K562 (cell line): ENCODE results near the gene CYP2A6. TPM values are rescaled to one million over a fixed set of nuclear protein-coding genes. Genes with fewer than 3 reads are reported as not detected.
"Not testable (repeated sequence)": the region's sequence is repeated elsewhere in the genome, so short reads cannot be mapped to it uniquely, and the experiment has no call there.

Source experiments
- ATAC-seq: fragments of 200-7000 bp; cut with Tn5 transposase; 3 replicates; pipeline ENCODE4 v1.9.1; 2020; ENCODE audit warnings: moderate library complexity
- BruUV-seq: library from RNA; stranded (reverse); fragments of 400-500 nt; replicated peaks from 2 replicates; lab custom pipeline; 2021; lab: Mats Ljungman, UMichigan
- CTCF ChIA-PET: fragments of 300-600 bp; formaldehyde crosslinking; extraction: SDS; loops from one replicate; lab custom pipeline; 2021; ENCODE audit warnings: low intra/inter-chr PET ratio; lab: Yijun Ruan, JAX
- POLR2A ChIA-PET: fragments of 300-600, 350-650 bp; sonication (Branson Sonifier 250); formaldehyde crosslinking; extraction: SDS; loops from one replicate; lab custom pipeline; 2021; ENCODE audit warnings: antibody characterized with exemption, inconsistent platforms; lab: Yijun Ruan, JAX
- DNase-seq, 4 experiments: peaks; one replicate each; pipeline versions ENCODE4 v3.0.0 to v3.0.0-alpha.2; 2011 to 2018; ENCODE audit warnings: low spot score in 3 of 4, mixed read lengths in 3 of 4; ENCODE audit errors: extremely low read depth in 1 of 4
- FAIRE-seq: peaks from 2 replicates; lab custom pipeline; 2011; peaks lifted over from hg19 to GRCh38; lab: Jason Lieb, UNC
- H2AFZ ChIP-seq: 2 replicates; pipeline ENCODE4 v1.6.0; 2011; ENCODE audit warnings: low read depth, low read length, control low read depth, inconsistent platforms
- H3K27ac ChIP-seq: fragments of 200-600 bp; 3 replicates; pipeline ENCODE4 v1.8.0; 2011; ENCODE audit warnings: low read depth, mild to moderate bottlenecking, control low read depth, inconsistent platforms, low read length, moderate library complexity, mixed read lengths; ENCODE audit errors: extremely low read depth
- H3K27me3 ChIP-seq, 2 experiments: fragments of 300-600 bp in 1 of 2; 2 replicates in 1 of 2; 3 replicates in 1 of 2; pipeline versions ENCODE4 v1.6.0 to v1.8.0; 2011; ENCODE audit warnings: inconsistent platforms in 2 of 2, low read length in 2 of 2, mild to moderate bottlenecking in 1 of 2, mixed read lengths in 1 of 2, moderate library complexity in 1 of 2; ENCODE audit not compliant: control insufficient read depth in 2 of 2, insufficient read depth in 2 of 2
- H3K36me3 ChIP-seq: fragments of 300-600 bp; 3 replicates; pipeline ENCODE4 v1.8.0; 2011; ENCODE audit warnings: mild to moderate bottlenecking, low read length, inconsistent platforms; ENCODE audit not compliant: control insufficient read depth, insufficient read depth
- H3K4me1 ChIP-seq, 2 experiments: fragments of 200-600 bp in 1 of 2; replicated peaks in 1 of 2; 2 replicates in 1 of 2; 3 replicates in 1 of 2; pipeline versions ENCODE4 v1.5.1 to v1.8.0; 2011; ENCODE audit warnings: inconsistent platforms in 2 of 2, low read length in 2 of 2, mild to moderate bottlenecking in 1 of 2, mixed read lengths in 1 of 2, moderate library complexity in 1 of 2; ENCODE audit not compliant: control insufficient read depth in 2 of 2, insufficient read depth in 2 of 2
- H3K4me2 ChIP-seq: 2 replicates; pipeline ENCODE4 v1.6.1; 2011; ENCODE audit warnings: low read length, control low read depth, inconsistent platforms, mixed read lengths; ENCODE audit not compliant: insufficient read depth
- H3K4me3 ChIP-seq: fragments of 200-600 bp; sonication (generic), shearing (Covaris generic); 2 replicates; pipeline ENCODE4 v1.5.1; 2016; ENCODE audit warnings: control low read depth, inconsistent platforms
- H3K79me2 ChIP-seq: fragments of 200-600 bp; 3 replicates; pipeline ENCODE4 v1.8.0; 2011; ENCODE audit warnings: low read length, inconsistent platforms; ENCODE audit not compliant: control insufficient read depth, insufficient read depth
- H3K9ac ChIP-seq, 2 experiments: 2 replicates each; pipeline versions ENCODE4 v1.6.0 to v1.6.1; 2011; ENCODE audit warnings: low read depth in 2 of 2, low read length in 2 of 2, control low read depth in 1 of 2, inconsistent platforms in 1 of 2, mild to moderate bottlenecking in 1 of 2, mixed read lengths in 1 of 2; ENCODE audit not compliant: insufficient read depth in 1 of 2
- H3K9me1 ChIP-seq: one replicate; pipeline ENCODE4 v1.6.0; 2011; ENCODE audit warnings: inconsistent platforms, mild to moderate bottlenecking, low read length, moderate library complexity; ENCODE audit not compliant: control insufficient read depth, insufficient read depth
- H3K9me3 ChIP-seq: replicated peaks from 2 replicates; pipeline ENCODE4 v1.5.1; 2011; ENCODE audit warnings: low read depth, low read length, inconsistent platforms; ENCODE audit not compliant: control insufficient read depth, insufficient read depth
- H4K20me1 ChIP-seq: replicated peaks from 2 replicates; pipeline ENCODE4 v1.6.1; 2011; ENCODE audit warnings: low read length, inconsistent platforms, mixed read lengths; ENCODE audit not compliant: control insufficient read depth, insufficient read depth
- NELFE ChIP-seq: IDR thresholded peaks from 2 replicates; pipeline ENCODE4 v1.6.1; 2011; ENCODE audit warnings: mild to moderate bottlenecking; ENCODE audit not compliant: insufficient read depth, insufficient read length
- NFIC ChIP-seq: fragments of 450-650 bp; IDR thresholded peaks from 2 replicates; pipeline ENCODE4 v1.6.1; 2017; ENCODE audit warnings: mild to moderate bottlenecking, inconsistent platforms
- POLR2G ChIP-seq: fragments of 200-400 bp; formaldehyde crosslinking; IDR thresholded peaks from 2 replicates; pipeline ENCODE4 v1.6.1; 2017; ENCODE audit warnings: low read depth, mild to moderate bottlenecking, antibody characterized with exemption, low read length, moderate library complexity
- SRSF9 ChIP-seq: fragments of 200-400 bp; formaldehyde crosslinking; IDR thresholded peaks from 2 replicates; pipeline ENCODE4 v1.6.1; 2017; ENCODE audit warnings: low read depth, low read length, borderline replicate concordance
- TRIM24 ChIP-seq, 2 experiments: fragments of 450-650 bp; IDR thresholded peaks; 2 replicates each; pipeline ENCODE4 v1.6.1; 2016
- YBX1 ChIP-seq: fragments of 450-650 bp; IDR thresholded peaks from 2 replicates; pipeline ENCODE4 v1.7.1; 2016; ENCODE audit warnings: mild to moderate bottlenecking
- WGBS: fragments of 100-300 bp; shearing (Covaris generic); methylation state at CpG from one replicate; pipeline ENCODE4 v1.1.6; 2016; ENCODE audit warnings: low coverage, mixed read lengths; ENCODE audit not compliant: insufficient coverage; ENCODE audit errors: missing lambda C conversion rate; 5-methylcytosine and 5-hydroxymethylcytosine counted together
- in situ Hi-C: fragments of 300-500 bp; cut with MboI; formaldehyde crosslinking; loops from 4 replicates; pipeline ENCODE4 v1.15.0; 2018; ENCODE audit warnings: inconsistent platforms, mixed read lengths
- intact Hi-C: fragments of 100-400 bp; cut with micrococcal nuclease; formaldehyde crosslinking; loops from 2 replicates; pipeline ENCODE4 v1.14.2; 2022
- polyA plus RNA-seq, 8 experiments: library from polyadenylated mRNA; depleted of rRNA in 4 of 8; stranded (reverse) in 5 of 8; unstranded in 3 of 8; fragments of >200 nt; fragmentation: Nextera tagmentation in 2 of 8; fragmentation: Illumina TruSeq in 1 of 8; extraction: Ambion mirVana in 2 of 8; extraction: Trizol in 1 of 8; gene quantifications; 2 replicates each; pipeline versions ENCODE4 v1.2.1 to v1.2.3, GENCODE V29; 2011 to 2014; ENCODE audit warnings: inconsistent platforms in 1 of 8, missing spikeins in 1 of 8
- total RNA-seq, 7 experiments: library from RNA; depleted of rRNA in 6 of 7; stranded (reverse); fragments of >200 nt in 6 of 7; fragmentation: Illumina TruSeq in 2 of 7; extraction: Trizol in 2 of 7; gene quantifications; 2 replicates each; pipeline versions ENCODE4 v1.2.1 to v1.2.3, GENCODE V29; 2011 to 2021; ENCODE audit warnings: low replicate concordance in 1 of 7
- TF ChIP-seq, protein P1 (sequence below), 2 experiments: fragments of 450-650 bp; IDR thresholded peaks; 2 replicates each; pipeline ENCODE4 v1.6.1; 2018; ENCODE audit warnings: mild to moderate bottlenecking in 2 of 2, low read depth in 1 of 2; ENCODE audit not compliant: partially characterized antibody in 2 of 2

The CYP2A6 gene
- total and polyA plus RNA-seq, 9 of the 15 experiments (the other 6 are each of a cell fraction or from before 2014, with no cell fraction given), result 0.31 TPM; not detected in 8

GRCh38 chr19:40813182-40813581 is 37.1 kb downstream of the CYP2A6 start:
- Histone ChIP-seq H3K9me1 (no peaks in the 10 kb centered on the region), H3K9me3 (no peaks in the 10 kb centered on the region), H3K4me1 (peaks cover 19 to 43% of the 10 kb centered on the region in 2 experiments; a peak in 4 of 5 replicates), H4K20me1 (no peaks in the 10 kb centered on the region), H3K27me3 (no peaks in the 10 kb centered on the region), H3K36me3 (peaks cover 15% of the 10 kb centered on the region; the same call in 2 of the 3 replicates), H3K4me2 (no peak overlapping the region), H3K4me3 (no peak overlapping the region), H3K9ac (peak overlapping the region in 1 of 2 experiments; percentile 76; a peak in 2 of 4 replicates), H3K27ac (no peak overlapping the region), H3K79me2 (no peaks in the 10 kb centered on the region; the same call in 2 of the 3 replicates), H2AFZ (no peak overlapping the region)
- POLR2A ChIA-PET, result interaction anchor here (0.6 kb wide), 1 partner anchor 150 kb away, joined by 3 read pairs; no protein-coding TSS in a partner anchor
- 43% methylated on average over 2 of the region's 4 CpGs for WGBS
- TF ChIP-seq YBX1, result no peak
- TF ChIP-seq NELFE, result no peak
- TF ChIP-seq TRIM24 (IDR thresholded peaks at IDR 0.05), result no peak
- TF ChIP-seq, protein P1, sequence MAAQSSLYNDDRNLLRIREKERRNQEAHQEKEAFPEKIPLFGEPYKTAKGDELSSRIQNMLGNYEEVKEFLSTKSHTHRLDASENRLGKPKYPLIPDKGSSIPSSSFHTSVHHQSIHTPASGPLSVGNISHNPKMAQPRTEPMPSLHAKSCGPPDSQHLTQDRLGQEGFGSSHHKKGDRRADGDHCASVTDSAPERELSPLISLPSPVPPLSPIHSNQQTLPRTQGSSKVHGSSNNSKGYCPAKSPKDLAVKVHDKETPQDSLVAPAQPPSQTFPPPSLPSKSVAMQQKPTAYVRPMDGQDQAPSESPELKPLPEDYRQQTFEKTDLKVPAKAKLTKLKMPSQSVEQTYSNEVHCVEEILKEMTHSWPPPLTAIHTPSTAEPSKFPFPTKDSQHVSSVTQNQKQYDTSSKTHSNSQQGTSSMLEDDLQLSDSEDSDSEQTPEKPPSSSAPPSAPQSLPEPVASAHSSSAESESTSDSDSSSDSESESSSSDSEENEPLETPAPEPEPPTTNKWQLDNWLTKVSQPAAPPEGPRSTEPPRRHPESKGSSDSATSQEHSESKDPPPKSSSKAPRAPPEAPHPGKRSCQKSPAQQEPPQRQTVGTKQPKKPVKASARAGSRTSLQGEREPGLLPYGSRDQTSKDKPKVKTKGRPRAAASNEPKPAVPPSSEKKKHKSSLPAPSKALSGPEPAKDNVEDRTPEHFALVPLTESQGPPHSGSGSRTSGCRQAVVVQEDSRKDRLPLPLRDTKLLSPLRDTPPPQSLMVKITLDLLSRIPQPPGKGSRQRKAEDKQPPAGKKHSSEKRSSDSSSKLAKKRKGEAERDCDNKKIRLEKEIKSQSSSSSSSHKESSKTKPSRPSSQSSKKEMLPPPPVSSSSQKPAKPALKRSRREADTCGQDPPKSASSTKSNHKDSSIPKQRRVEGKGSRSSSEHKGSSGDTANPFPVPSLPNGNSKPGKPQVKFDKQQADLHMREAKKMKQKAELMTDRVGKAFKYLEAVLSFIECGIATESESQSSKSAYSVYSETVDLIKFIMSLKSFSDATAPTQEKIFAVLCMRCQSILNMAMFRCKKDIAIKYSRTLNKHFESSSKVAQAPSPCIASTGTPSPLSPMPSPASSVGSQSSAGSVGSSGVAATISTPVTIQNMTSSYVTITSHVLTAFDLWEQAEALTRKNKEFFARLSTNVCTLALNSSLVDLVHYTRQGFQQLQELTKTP (IDR thresholded peaks at IDR 0.05; ENCODE audit: low read depth in 1 of 2, partially characterized antibody in 2 of 2), result no peak
- 0 out of 2 replicates have a peak, but pooled peaks have one; percentile 43 for TF ChIP-seq POLR2G
- TF ChIP-seq SRSF9, result no peak
- TF ChIP-seq NFIC, result peak; percentile 50
- DNase-seq (peak in 1 of 4 experiments; percentile 9), FAIRE-seq (no peak), ATAC-seq (no peak)
- intact Hi-C loops (no loop called here), in situ Hi-C loops (loop anchor here (5.0 kb wide), 1 partner anchor 319 kb away; no protein-coding TSS in a partner anchor)
- BruUV-seq, result no TSS peak
- CTCF ChIA-PET, result no interaction called here

DNA sequence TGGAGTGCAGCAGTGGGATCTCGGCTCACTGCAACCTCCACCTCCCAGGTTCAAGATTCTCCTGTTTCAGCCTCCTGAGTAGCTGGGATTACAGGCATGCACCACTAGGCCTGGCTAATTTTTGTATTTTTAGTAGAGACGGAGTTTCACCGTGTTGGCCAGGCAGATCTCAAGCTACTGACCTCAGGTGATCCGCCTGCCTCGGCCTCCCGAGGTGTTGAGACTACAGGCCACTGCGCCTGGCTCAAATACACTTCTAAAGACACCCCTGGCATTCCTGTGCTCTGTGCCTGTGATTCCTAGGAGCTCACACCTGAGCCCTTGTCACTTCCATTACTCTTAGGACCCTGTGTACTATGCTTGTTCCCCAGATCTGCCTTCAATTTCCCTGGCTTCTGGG is 37.7 kb downstream of the CYP2A6 start:
- BruUV-seq, H3K9me1 ChIP-seq, H3K4me3 ChIP-seq, intact Hi-C loops, H3K27me3 ChIP-seq, H3K79me2 ChIP-seq, H2AFZ ChIP-seq, DNase-seq, ATAC-seq, CTCF ChIA-PET, FAIRE-seq, H3K27ac ChIP-seq, H3K9me3 ChIP-seq, H3K4me2 ChIP-seq, H4K20me1 ChIP-seq: not testable (repeated sequence)
- Histone ChIP-seq H3K9ac (peak overlapping the region in 1 of 2 experiments; percentile 58; a peak in 1 of 4 replicates), H3K36me3 (peaks cover 22% of the 10 kb centered on the region; the same call in 2 of the 3 replicates), H3K4me1 (peaks cover 19 to 46% of the 10 kb centered on the region in 2 experiments; a peak in 4 of 5 replicates)
- POLR2A ChIA-PET, result interaction anchor here (0.6 to 1.0 kb wide), 4 partner anchors 11 to 149 kb away, joined by 3 read pairs; no protein-coding TSS in a partner anchor
- 76% methylated on average over 7 of the region's 7 CpGs for WGBS
- in situ Hi-C loops, result loop anchor here (5.0 kb wide), 1 partner anchor 320 kb away; no protein-coding TSS in a partner anchor
